ENCODE data around the gene PLBD2. TPM values are rescaled to one million over a fixed set of nuclear protein-coding genes. Genes with fewer than 3 reads are reported as not detected.
A peak's percentile ranks its signal among the peaks of the same experiment; 100 is the strongest.

PLBD2 gene
- total RNA-seq, 1 experiment from 2014 or later: 30.7 TPM

GRCh38 chr12:113422886-113423669 lies 64.7 kb downstream of the PLBD2 start:
- H3K79me2 ChIP-seq (ENCODE audit: low read depth): no peaks in the 10 kb centered on the region; the same call in 1 of the 2 replicates
- H3K4me1 ChIP-seq (replicated peaks; ENCODE audit: insufficient read depth): peaks cover 7% of the 10 kb centered on the region; the same call in 1 of the 2 replicates
- H2AFZ ChIP-seq: no peak overlapping the region
- H3K4me2 ChIP-seq: peak overlapping the region; percentile 87
- H3F3A ChIP-seq (ENCODE audit: insufficient read depth, low read depth): peaks cover 8% of the 10 kb centered on the region; the same call in 1 of the 2 replicates
- H3K9me2 ChIP-seq (ENCODE audit: insufficient read depth): no peaks in the 10 kb centered on the region
- POLR2A ChIA-PET (ENCODE audit: unreplicated experiment): no interaction called here
- TF ChIP-seq CTCF (conservative IDR thresholded peaks at IDR 0.05) (no peak), EZH2 (IDR thresholded peaks at IDR 0.05; ENCODE audit: low read depth) (no peak)
- peak overlapping the region; percentile 81 for H3K4me3 ChIP-seq
- peak overlapping the region; percentile 50; the same call in 1 of the 2 replicates for H3K27ac ChIP-seq
- no peaks in the 10 kb centered on the region for H3K27me3 ChIP-seq (ENCODE audit: insufficient read depth, low read depth)
- no peaks in the 10 kb centered on the region for H3K36me3 ChIP-seq (ENCODE audit: low read depth)
- H4K20me1 ChIP-seq (ENCODE audit: insufficient read depth): no peaks in the 10 kb centered on the region
- CTCF ChIA-PET: interaction anchor here (0.7 kb wide), 1 partner anchor 247 kb away, joined by 3 read pairs; no protein-coding TSS in a partner anchor
- DNase-seq: no peak
- TSS peak; percentile 55 for BruUV-seq (replicated peaks)
- intact Hi-C loops (cut with micrococcal nuclease; ENCODE audit: unreplicated experiment): loop anchor here (1.0 to 5.0 kb wide), 3 partner anchors 86 to 226 kb away; partner anchors contain the start of gene SLC8B1
- no peaks in the 10 kb centered on the region for H3K9me3 ChIP-seq (ENCODE audit: insufficient read depth, low read depth)

DNA sequence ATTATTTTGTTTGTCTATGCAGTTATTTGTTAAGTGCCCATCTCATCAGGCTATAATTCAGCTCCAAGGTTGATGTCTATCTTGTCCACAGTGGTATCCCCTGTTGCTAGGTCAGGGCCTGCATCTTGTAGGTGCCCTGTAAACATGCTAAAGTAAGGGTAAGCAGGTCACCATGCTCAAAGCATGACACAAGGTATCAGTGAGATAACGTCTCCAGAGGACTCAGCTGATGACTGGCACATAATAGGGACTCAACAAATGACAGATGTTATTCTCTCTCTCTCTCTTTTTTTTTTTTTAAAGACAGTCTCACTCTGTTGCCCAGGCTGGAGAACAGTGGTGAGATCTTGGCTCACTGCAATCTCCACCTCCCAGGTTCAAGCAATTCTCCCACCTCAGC lies 66.1 kb downstream of the PLBD2 start:
- Histone ChIP-seq H4K20me1 (ENCODE audit: insufficient read depth) (no peaks in the 10 kb centered on the region), H3K4me1 (replicated peaks; ENCODE audit: insufficient read depth) (peaks cover 7% of the 10 kb centered on the region; the same call in 1 of the 2 replicates), H2AFZ (no peak overlapping the region), H3K79me2 (ENCODE audit: low read depth) (no peaks in the 10 kb centered on the region; the same call in 1 of the 2 replicates), H3K27me3 (ENCODE audit: insufficient read depth, low read depth) (no peaks in the 10 kb centered on the region), H3F3A (ENCODE audit: insufficient read depth, low read depth) (peaks cover 8% of the 10 kb centered on the region; the same call in 1 of the 2 replicates), H3K4me2 (no peak overlapping the region), H3K4me3 (no peak overlapping the region), H3K27ac (no peak overlapping the region), H3K9me3 (ENCODE audit: insufficient read depth, low read depth) (no peaks in the 10 kb centered on the region), H3K9me2 (ENCODE audit: insufficient read depth) (no peaks in the 10 kb centered on the region), H3K36me3 (ENCODE audit: low read depth) (no peaks in the 10 kb centered on the region)
- DNase-seq: no peak
- intact Hi-C loops (cut with micrococcal nuclease; ENCODE audit: unreplicated experiment): loop anchor here (5.0 kb wide), 2 partner anchors 87 to 112 kb away; partner anchors contain the start of gene SLC8B1
- POLR2A ChIA-PET (ENCODE audit: unreplicated experiment): no interaction called here
- CTCF ChIA-PET: interaction anchor here (0.6 kb wide), 1 partner anchor 583 kb away, joined by 7 read pairs; no protein-coding TSS in a partner anchor
- BruUV-seq (replicated peaks): no TSS peak
- TF ChIP-seq CTCF (conservative IDR thresholded peaks at IDR 0.05) (no peak), EZH2 (IDR thresholded peaks at IDR 0.05; ENCODE audit: low read depth) (no peak)

DNA sequence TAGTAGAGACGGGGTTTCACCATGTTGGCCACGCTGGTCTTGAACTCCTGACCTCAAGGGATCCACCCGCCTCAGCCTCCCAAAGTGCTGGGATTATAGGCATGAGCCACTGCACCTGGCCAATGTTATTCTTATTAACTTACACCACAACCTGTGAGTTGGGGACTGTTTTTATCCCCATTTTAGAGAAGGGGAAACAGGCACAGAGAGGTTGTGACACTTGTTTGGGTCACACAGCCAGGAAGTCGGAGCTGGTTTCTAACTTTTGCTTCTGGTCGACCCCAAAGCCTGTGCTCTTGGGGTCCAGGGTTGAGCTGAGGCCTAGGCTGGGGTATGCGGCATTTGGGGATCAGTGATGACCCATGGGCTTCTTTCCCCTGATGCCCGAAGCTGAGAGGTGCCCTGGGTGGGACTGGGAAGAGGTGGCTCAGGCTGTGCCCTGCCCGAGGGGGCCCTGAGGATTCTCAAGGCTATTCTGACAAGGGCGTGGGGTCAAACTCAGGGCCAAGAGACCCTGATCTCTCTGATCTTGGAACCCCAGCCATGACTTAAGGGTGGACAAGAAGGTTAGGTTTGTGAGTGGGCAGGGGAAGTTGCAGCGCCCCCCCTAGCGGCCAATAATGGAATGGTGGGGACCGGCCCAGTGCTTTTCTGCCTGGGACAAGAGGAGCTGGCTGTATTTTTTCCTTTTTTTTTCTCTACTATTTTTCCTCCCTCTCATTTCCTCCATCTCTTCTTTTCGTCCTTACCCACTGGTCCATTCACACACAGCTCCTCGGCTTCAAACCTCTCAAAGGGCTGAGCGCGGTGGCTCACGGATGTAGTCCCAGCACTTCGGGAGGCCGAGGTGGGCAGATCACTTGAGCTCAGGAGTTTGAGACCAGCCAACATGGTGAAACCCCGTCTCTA lies 66.8 kb downstream of the PLBD2 start:
- H3K4me3 ChIP-seq: no peak overlapping the region

More for the DNA sequence above, 66.8 kb downstream of the PLBD2 start:
- BruUV-seq (replicated peaks): no TSS peak
- Histone ChIP-seq H3K9me2 (ENCODE audit: insufficient read depth) (no peaks in the 10 kb centered on the region), H3K79me2 (ENCODE audit: low read depth) (no peaks in the 10 kb centered on the region; the same call in 1 of the 2 replicates), H3K4me2 (no peak overlapping the region), H3K36me3 (ENCODE audit: low read depth) (no peaks in the 10 kb centered on the region), H3K27ac (no peak overlapping the region), H3K27me3 (ENCODE audit: insufficient read depth, low read depth) (no peaks in the 10 kb centered on the region), H2AFZ (no peak overlapping the region), H3K9me3 (ENCODE audit: insufficient read depth, low read depth) (no peaks in the 10 kb centered on the region), H4K20me1 (ENCODE audit: insufficient read depth) (no peaks in the 10 kb centered on the region), H3F3A (ENCODE audit: insufficient read depth, low read depth) (peaks cover 8% of the 10 kb centered on the region; the same call in 1 of the 2 replicates), H3K4me1 (replicated peaks; ENCODE audit: insufficient read depth) (peaks cover 7% of the 10 kb centered on the region; the same call in 1 of the 2 replicates)
- no peak for TF ChIP-seq EZH2 (IDR thresholded peaks at IDR 0.05; ENCODE audit: low read depth)
- peak; percentile 92 for TF ChIP-seq CTCF (conservative IDR thresholded peaks at IDR 0.05)
- CTCF ChIA-PET: interaction anchor here (0.5 to 0.7 kb wide), 5 partner anchors 10 to 584 kb away, joined by 3 to 7 read pairs (median 3); no protein-coding TSS in a partner anchor
- POLR2A ChIA-PET (ENCODE audit: unreplicated experiment): interaction anchor here (0.6 kb wide), 1 partner anchor 203 kb away, joined by 14 read pairs; no protein-coding TSS in a partner anchor
- intact Hi-C loops (cut with micrococcal nuclease; ENCODE audit: unreplicated experiment): loop anchor here (5.0 kb wide), 2 partner anchors 88 to 113 kb away; partner anchors contain the start of gene SLC8B1
- peak in 1 of 2 experiments; percentile 60 for DNase-seq

All from PC-9 (cell line).